OCI-LY1 (cell line): ENCODE data around the gene CPN1.

Source experiments
- EZH2 ChIP-seq: fragments of 200-600 bp; sonication (generic), shearing (Covaris generic); IDR thresholded peaks from 2 replicates; pipeline ENCODE4 v1.8.0; 2017; ENCODE audit warnings: borderline replicate concordance, mixed run types, mild to moderate bottlenecking, antibody characterized with exemption, low read length, moderate library complexity, mixed read lengths
- TF ChIP-seq, protein P1 (sequence below): fragments of 200-600 bp; sonication (generic), shearing (Covaris generic); IDR thresholded peaks from 2 replicates; pipeline ENCODE4 v1.5.1; 2017; ENCODE audit warnings: mild to moderate bottlenecking, antibody characterized with exemption, low read length, moderate library complexity, mixed read lengths

GRCh38 chr10:99994801-99995200 lies 86.9 kb downstream of the CPN1 start:
- TF ChIP-seq EZH2 = no peak
- TF ChIP-seq, protein P1, sequence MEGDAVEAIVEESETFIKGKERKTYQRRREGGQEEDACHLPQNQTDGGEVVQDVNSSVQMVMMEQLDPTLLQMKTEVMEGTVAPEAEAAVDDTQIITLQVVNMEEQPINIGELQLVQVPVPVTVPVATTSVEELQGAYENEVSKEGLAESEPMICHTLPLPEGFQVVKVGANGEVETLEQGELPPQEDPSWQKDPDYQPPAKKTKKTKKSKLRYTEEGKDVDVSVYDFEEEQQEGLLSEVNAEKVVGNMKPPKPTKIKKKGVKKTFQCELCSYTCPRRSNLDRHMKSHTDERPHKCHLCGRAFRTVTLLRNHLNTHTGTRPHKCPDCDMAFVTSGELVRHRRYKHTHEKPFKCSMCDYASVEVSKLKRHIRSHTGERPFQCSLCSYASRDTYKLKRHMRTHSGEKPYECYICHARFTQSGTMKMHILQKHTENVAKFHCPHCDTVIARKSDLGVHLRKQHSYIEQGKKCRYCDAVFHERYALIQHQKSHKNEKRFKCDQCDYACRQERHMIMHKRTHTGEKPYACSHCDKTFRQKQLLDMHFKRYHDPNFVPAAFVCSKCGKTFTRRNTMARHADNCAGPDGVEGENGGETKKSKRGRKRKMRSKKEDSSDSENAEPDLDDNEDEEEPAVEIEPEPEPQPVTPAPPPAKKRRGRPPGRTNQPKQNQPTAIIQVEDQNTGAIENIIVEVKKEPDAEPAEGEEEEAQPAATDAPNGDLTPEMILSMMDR = no peak
